Lower leg skin (tissue), 4 donors: ENCODE measurements around the gene GRM8. TPM values are rescaled to one million over a fixed set of nuclear protein-coding genes. Genes with fewer than 3 reads are reported as not detected.

Experiments
- DNase-seq, 2 donors: peaks; one replicate each; pipeline ENCODE4 v3.0.0-alpha.2; 2019; ENCODE audit warnings: low spot score in 2 of 2
- H3K4me3 ChIP-seq: fragments of 200-600 bp; sonication (generic); 2 replicates; pipeline ENCODE4 v1.5.1; 2017; ENCODE audit warnings: mild to moderate bottlenecking, low read depth; ENCODE audit not compliant: poor library complexity, severe bottlenecking
- CTCF ChIP-seq, 3 donors: fragments of 450-650 bp; IDR thresholded peaks; one replicate each; pipeline ENCODE4 v1.5.1; 2016; ENCODE audit warnings: antibody characterized with exemption in 3 of 3, mild to moderate bottlenecking in 3 of 3, moderate library complexity in 2 of 3
- POLR2A ChIP-seq, 2 donors: fragments of 450-650 bp; IDR thresholded peaks; one replicate each; pipeline ENCODE4 v1.6.1; 2016 to 2017; ENCODE audit warnings: antibody characterized with exemption in 2 of 2, mild to moderate bottlenecking in 1 of 2, moderate library complexity in 1 of 2
- WGBS, 2 donors: methylation state at CpG; one replicate each; pipeline ENCODE4 v1.1.5; 2018; 5-methylcytosine and 5-hydroxymethylcytosine counted together
- intact Hi-C: fragments of 100-400 bp; cut with DNase I; formaldehyde crosslinking; loops from one replicate; pipeline ENCODE4 v1.15.0; 2023; ENCODE audit warnings: low total_unique reads
- total RNA-seq, 4 donors: library from RNA; depleted of rRNA; stranded (reverse); fragments of >200 nt; gene quantifications; one replicate each; pipeline ENCODE4 v1.1.0, GENCODE V29; 2016

Gene GRM8
- total RNA-seq, 4 donors from 2014 or later: 0.45 TPM; not detected in 3

GRCh38 chr7:126959649-126960048, 293.1 kb downstream of the GRM8 start:
- no peak for DNase-seq
- no peak for TF ChIP-seq CTCF (IDR thresholded peaks at IDR 0.05)
- TF ChIP-seq POLR2A (IDR thresholded peaks at IDR 0.05): no peak
- no peak overlapping the region for H3K4me3 ChIP-seq
- intact Hi-C loops: no loop called here

- no peak overlapping the region for H3K4me3 ChIP-seq
- 92 to 95% methylated on average over 16 to 17 of the region's 17 CpGs for WGBS, 2 donors
- no peak for TF ChIP-seq CTCF (IDR thresholded peaks at IDR 0.05)
- no peak for TF ChIP-seq POLR2A (IDR thresholded peaks at IDR 0.05)
- no peak for DNase-seq
- intact Hi-C loops: no loop called here
These were observed 294.4 kb downstream of the GRM8 start for GRCh38 chr7:126958367-126958766.

GRCh38 chr7:126957443-126957842, 295.3 kb downstream of the GRM8 start:
- no peak for TF ChIP-seq CTCF (IDR thresholded peaks at IDR 0.05)
- no peak for TF ChIP-seq POLR2A (IDR thresholded peaks at IDR 0.05)

GRCh38 chr7:126953461-126953860, 299.3 kb downstream of the GRM8 start:
- TF ChIP-seq CTCF (IDR thresholded peaks at IDR 0.05): no peak
- TF ChIP-seq POLR2A (IDR thresholded peaks at IDR 0.05): no peak
- intact Hi-C loops: no loop called here
- 23 to 25% methylated on average over 2 of the region's 2 CpGs for WGBS, 2 donors
- H3K4me3 ChIP-seq: no peak overlapping the region
- DNase-seq: no peak

More at GRCh38 chr7:126957443-126957842, 295.3 kb downstream of the GRM8 start:
- intact Hi-C loops: no loop called here
- 89 to 94% methylated on average over 6 to 9 of the region's 9 CpGs for WGBS, 2 donors
- no peak for DNase-seq
- H3K4me3 ChIP-seq: no peak overlapping the region

GRCh38 chr7:126948664-126949063, 304.1 kb downstream of the GRM8 start:
- no peak for DNase-seq
- WGBS, 2 donors: 80 to 81% methylated on average over 4 of the region's 4 CpGs
- TF ChIP-seq POLR2A (IDR thresholded peaks at IDR 0.05): no peak
- TF ChIP-seq CTCF (IDR thresholded peaks at IDR 0.05): no peak
- intact Hi-C loops: no loop called here
- H3K4me3 ChIP-seq: no peak overlapping the region

- intact Hi-C loops: no loop called here
- TF ChIP-seq POLR2A (IDR thresholded peaks at IDR 0.05) (no peak), CTCF (IDR thresholded peaks at IDR 0.05) (no peak)
- 78 to 81% methylated on average over 4 of the region's 4 CpGs for WGBS, 2 donors
- no peak overlapping the region for H3K4me3 ChIP-seq
- DNase-seq: no peak
These were observed 311.9 kb downstream of the GRM8 start for GRCh38 chr7:126940723-126941307.
